ENCODE results near the gene PTGES3. TPM values are rescaled to one million over a fixed set of nuclear protein-coding genes. Genes with fewer than 3 reads are reported as not detected.
"Not testable (repeated sequence)": the region's sequence is repeated elsewhere in the genome, so short reads cannot be mapped to it uniquely, and the experiment has no call there.

Gene PTGES3
- total RNA-seq, 2 experiments from 2014 or later = 432 to 445 TPM

- CTCF ChIA-PET = interaction anchor here (0.6 to 2.9 kb wide), 2 partner anchors 19 to 43 kb away, joined by 3 to 11 read pairs; no protein-coding TSS in a partner anchor
- POLR2A ChIA-PET = interaction anchor here (0.5 to 1.5 kb wide), 3 partner anchors 9 to 46 kb away, joined by 3 to 5 read pairs (median 4); partner anchors contain the start of genes NACA and PTGES3
These were observed 9.2 kb downstream of the PTGES3 start for GRCh38 chr12:56678852-56679251.

- CTCF ChIA-PET = interaction anchor here (1.1 to 2.9 kb wide), 2 partner anchors 42 to 322 kb away, joined by 3 to 11 read pairs; no protein-coding TSS in a partner anchor
- POLR2A ChIA-PET = interaction anchor here (0.6 to 1.0 kb wide), 4 partner anchors 11 to 80 kb away, joined by 3 to 14 read pairs (median 4); partner anchors contain the start of gene PTGES3
These were observed 10.4 kb downstream of the PTGES3 start for GRCh38 chr12:56677680-56678079.

GRCh38 chr12:56676851-56677580 lies 11.1 kb downstream of the PTGES3 start:
- ChIA-PET POLR2A (interaction anchor here (0.6 to 1.0 kb wide), 4 partner anchors 11 to 80 kb away, joined by 3 to 14 read pairs (median 4); partner anchors contain the start of gene PTGES3), CTCF (interaction anchor here (0.9 to 2.9 kb wide), 3 partner anchors 18 to 322 kb away, joined by 3 to 11 read pairs (median 4); no protein-coding TSS in a partner anchor)

GRCh38 chr12:56671608-56672007 lies 16.5 kb downstream of the PTGES3 start:
- POLR2A ChIA-PET = no interaction called here
- CTCF ChIA-PET = interaction anchor here (1.3 to 1.5 kb wide), 2 partner anchors 35 to 398 kb away, joined by 4 read pairs; no protein-coding TSS in a partner anchor

- POLR2A ChIA-PET = interaction anchor here (1.5 kb wide), 1 partner anchor 9 kb away, joined by 3 read pairs; no protein-coding TSS in a partner anchor
- CTCF ChIA-PET = interaction anchor here (1.1 to 1.3 kb wide), 2 partner anchors 15 to 34 kb away, joined by 3 to 4 read pairs; no protein-coding TSS in a partner anchor
These were observed 17.2 kb downstream of the PTGES3 start for GRCh38 chr12:56670836-56671235.

GRCh38 chr12:56668197-56668457 lies 20.0 kb downstream of the PTGES3 start:
- CTCF ChIA-PET = interaction anchor here (1.1 to 2.0 kb wide), 2 partner anchors 10 to 12 kb away, joined by 4 to 5 read pairs; no protein-coding TSS in a partner anchor
- POLR2A ChIA-PET = interaction anchor here (0.8 kb wide), 2 partner anchors 9 to 12 kb away, joined by 3 to 11 read pairs; no protein-coding TSS in a partner anchor

GRCh38 chr12:56661979-56662638 lies 26.0 kb downstream of the PTGES3 start:
- ChIA-PET POLR2A (interaction anchor here (0.7 to 1.0 kb wide), 3 partner anchors 8 to 17 kb away, joined by 3 to 14 read pairs (median 3); no protein-coding TSS in a partner anchor), CTCF (interaction anchor here (1.0 kb wide), 1 partner anchor 25 kb away, joined by 5 read pairs; no protein-coding TSS in a partner anchor)

GRCh38 chr12:56661560-56661959 lies 26.5 kb downstream of the PTGES3 start:
- POLR2A ChIA-PET = interaction anchor here (0.7 to 1.0 kb wide), 3 partner anchors 9 to 96 kb away, joined by 3 to 4 read pairs (median 3); no protein-coding TSS in a partner anchor
- CTCF ChIA-PET = no interaction called here

GRCh38 chr12:56658921-56659320 lies 29.2 kb downstream of the PTGES3 start:
- CTCF ChIA-PET = interaction anchor here (0.9 to 2.1 kb wide), 3 partner anchors 10 to 22 kb away, joined by 3 to 5 read pairs (median 4); no protein-coding TSS in a partner anchor
- POLR2A ChIA-PET = interaction anchor here (0.7 to 1.5 kb wide), 4 partner anchors 9 to 26 kb away, joined by 3 to 7 read pairs (median 3); no protein-coding TSS in a partner anchor

- ChIA-PET CTCF (interaction anchor here (0.7 to 2.1 kb wide), 4 partner anchors 11 to 31 kb away, joined by 3 to 8 read pairs (median 4); no protein-coding TSS in a partner anchor), POLR2A (interaction anchor here (0.6 to 1.5 kb wide), 9 partner anchors 8 to 684 kb away, joined by 3 to 8 read pairs (median 3); no protein-coding TSS in a partner anchor)
These were observed 30.4 kb downstream of the PTGES3 start for GRCh38 chr12:56657416-56658379.

GRCh38 chr12:56653781-56654180 lies 34.3 kb downstream of the PTGES3 start:
- CTCF ChIA-PET, POLR2A ChIA-PET: not testable (repeated sequence)

GRCh38 chr12:56648023-56648422 lies 40.1 kb downstream of the PTGES3 start:
- CTCF ChIA-PET, POLR2A ChIA-PET: not testable (repeated sequence)

GRCh38 chr12:56645717-56646446 lies 42.2 kb downstream of the PTGES3 start, which contains the start of gene ATP5F1B:
Gene ATP5F1B (minus strand): TSS chr12:56645984. CDS start chr12:56645963, 21 bp downstream.
- ChIA-PET POLR2A (interaction anchor here (0.6 to 2.6 kb wide), 11 partner anchors 10 to 330 kb away, joined by 3 to 36 read pairs (median 7); partner anchors contain the start of genes BAZ2A, NACA, PTGES3 and RBMS2), CTCF (interaction anchor here (0.9 to 3.6 kb wide), 2 partner anchors 10 to 131 kb away, joined by 3 to 21 read pairs; no protein-coding TSS in a partner anchor)

- POLR2A ChIA-PET = interaction anchor here (0.9 to 2.6 kb wide), 8 partner anchors 10 to 329 kb away, joined by 3 to 36 read pairs (median 10); partner anchors contain the start of genes BAZ2A, NACA and PTGES3
- CTCF ChIA-PET = interaction anchor here (0.9 to 3.6 kb wide), 2 partner anchors 10 to 131 kb away, joined by 3 to 21 read pairs; no protein-coding TSS in a partner anchor
These were observed 42.8 kb downstream of the PTGES3 start for GRCh38 chr12:56645201-56645716.

GRCh38 chr12:56644654-56645053 lies 43.4 kb downstream of the PTGES3 start:
- CTCF ChIA-PET = interaction anchor here (0.5 to 3.6 kb wide), 2 partner anchors 9 to 38 kb away, joined by 3 to 21 read pairs; no protein-coding TSS in a partner anchor
- POLR2A ChIA-PET = interaction anchor here (1.3 to 2.6 kb wide), 5 partner anchors 9 to 43 kb away, joined by 3 to 36 read pairs (median 15); partner anchors contain the start of genes BAZ2A and PTGES3

GRCh38 chr12:56641219-56641618 lies 46.9 kb downstream of the PTGES3 start:
- POLR2A ChIA-PET = interaction anchor here (0.6 to 0.7 kb wide), 2 partner anchors 42 to 108 kb away, joined by 3 to 6 read pairs; no protein-coding TSS in a partner anchor
- CTCF ChIA-PET = no interaction called here

GRCh38 chr12:56637621-56638020 lies 50.5 kb downstream of the PTGES3 start:
- ChIA-PET POLR2A (no interaction called here), CTCF (no interaction called here)
